Stimulated activated naive CD4-positive, alpha-beta T cell treated with Interleukin-2 at 50 U/mL for 16 hours (primary cell): Measurements from ENCODE around the gene PCDH1.
"Not testable (repeated sequence)": the region's sequence is repeated elsewhere in the genome, so short reads cannot be mapped to it uniquely, and the experiment has no call there.

ENCODE experiments used
- DNase-seq: peaks from one replicate; lab custom pipeline; 2025; lab: John Stamatoyannopoulos, UW

The PCDH1 gene

GRCh38 chr5:141834331-141834730, 43.9 kb downstream of the PCDH1 start:
- no peak for DNase-seq

- no peak for DNase-seq
These were observed 46.1 kb downstream of the PCDH1 start for GRCh38 chr5:141832131-141832530.

GRCh38 chr5:141828162-141828561, 50.0 kb downstream of the PCDH1 start:
- DNase-seq, result no peak

GRCh38 chr5:141826674-141827073, 51.5 kb downstream of the PCDH1 start:
- no peak for DNase-seq

GRCh38 chr5:141825791-141826560, 52.2 kb downstream of the PCDH1 start:
- DNase-seq, result no peak

GRCh38 chr5:141825241-141825671, 53.0 kb downstream of the PCDH1 start:
- DNase-seq, result no peak

- no peak for DNase-seq
These were observed 53.5 kb downstream of the PCDH1 start for GRCh38 chr5:141824717-141825116.

- no peak for DNase-seq
These were observed 55.2 kb downstream of the PCDH1 start for GRCh38 chr5:141823056-141823455.

GRCh38 chr5:141822144-141822543, 56.1 kb downstream of the PCDH1 start:
- DNase-seq, result no peak

GRCh38 chr5:141821430-141821925, 56.7 kb downstream of the PCDH1 start:
- DNase-seq, result no peak

GRCh38 chr5:141820686-141821085, 57.5 kb downstream of the PCDH1 start:
- not testable (repeated sequence) for DNase-seq

GRCh38 chr5:141817631-141818030, 60.6 kb downstream of the PCDH1 start:
- DNase-seq, result no peak

GRCh38 chr5:141816598-141817399, 61.4 kb downstream of the PCDH1 start:
- DNase-seq, result no peak

GRCh38 chr5:141815796-141816180, 62.4 kb downstream of the PCDH1 start:
- DNase-seq, result no peak

- DNase-seq, result no peak
These were observed 63.0 kb downstream of the PCDH1 start for GRCh38 chr5:141815051-141815795.

GRCh38 chr5:141814064-141814964, 63.9 kb downstream of the PCDH1 start:
- no peak for DNase-seq

GRCh38 chr5:141812512-141812911, 65.7 kb downstream of the PCDH1 start:
- DNase-seq, result no peak

- DNase-seq, result no peak
These were observed 66.7 kb downstream of the PCDH1 start for GRCh38 chr5:141811287-141812155.

GRCh38 chr5:141810702-141811101, 67.5 kb downstream of the PCDH1 start:
- DNase-seq, result no peak

GRCh38 chr5:141809380-141810096, 68.7 kb downstream of the PCDH1 start:
- no peak for DNase-seq
